H9 (cell line): ENCODE results near the gene YTHDC2. TPM values are rescaled to one million over a fixed set of nuclear protein-coding genes. Genes with fewer than 3 reads are reported as not detected.

Source experiments
- DNase-seq: peaks from one replicate; pipeline ENCODE4 v3.0.0-alpha.2; 2017
- H2AFZ ChIP-seq: one replicate; pipeline ENCODE4 v1.6.1; 2013; ENCODE audit warnings: mild to moderate bottlenecking, low read length, control low read depth, moderate library complexity
- H2AK5ac ChIP-seq: 2 replicates; pipeline ENCODE4 v1.6.1; 2013; ENCODE audit warnings: low read length, control low read depth, mixed read lengths; ENCODE audit not compliant: insufficient read length
- H2BK120ac ChIP-seq: one replicate; pipeline ENCODE4 v1.6.1; 2013; ENCODE audit warnings: low read depth, mild to moderate bottlenecking, low read length, control low read depth, inconsistent platforms; ENCODE audit not compliant: poor library complexity, severe bottlenecking
- H2BK12ac ChIP-seq: 2 replicates; pipeline ENCODE4 v1.6.1; 2013; ENCODE audit warnings: low read length, control low read depth, mixed read lengths, low read depth; ENCODE audit not compliant: insufficient read length
- H2BK15ac ChIP-seq: 2 replicates; pipeline ENCODE4 v1.6.1; 2013; ENCODE audit warnings: low read depth, low read length, control low read depth
- H2BK20ac ChIP-seq: one replicate; pipeline ENCODE4 v1.6.1; 2013; ENCODE audit warnings: low read depth, mild to moderate bottlenecking, low read length, control low read depth, inconsistent platforms; ENCODE audit not compliant: poor library complexity, severe bottlenecking
- H2BK5ac ChIP-seq: 2 replicates; pipeline ENCODE4 v1.6.1; 2013; ENCODE audit warnings: low read length, control low read depth, mixed read lengths; ENCODE audit not compliant: insufficient read length
- H3K14ac ChIP-seq: 2 replicates; pipeline ENCODE4 v1.6.1; 2013; ENCODE audit warnings: low read length, control low read depth; ENCODE audit not compliant: insufficient read depth
- H3K18ac ChIP-seq: 2 replicates; pipeline ENCODE4 v1.6.1; 2013; ENCODE audit warnings: low read depth, mild to moderate bottlenecking, mixed read lengths, low read length, control low read depth; ENCODE audit not compliant: insufficient read length
- H3K23ac ChIP-seq: 2 replicates; pipeline ENCODE4 v1.6.1; 2013; ENCODE audit warnings: low read length, control low read depth, mixed read lengths, low read depth; ENCODE audit not compliant: insufficient read length
- H3K23me2 ChIP-seq: 2 replicates; pipeline ENCODE4 v1.6.1; 2013; ENCODE audit warnings: low read depth, mild to moderate bottlenecking, mixed read lengths, low read length, control low read depth; ENCODE audit not compliant: insufficient read length, poor library complexity, severe bottlenecking
- H3K27ac ChIP-seq: 2 replicates; pipeline ENCODE4 v1.5.1; 2013; ENCODE audit warnings: low read length, control low read depth, mixed read lengths, low read depth; ENCODE audit not compliant: insufficient read length
- H3K27me3 ChIP-seq: 2 replicates; pipeline ENCODE4 v1.6.1; 2013; ENCODE audit warnings: low read length, control low read depth, inconsistent platforms; ENCODE audit not compliant: insufficient read depth
- H3K4ac ChIP-seq: 2 replicates; pipeline ENCODE4 v1.6.1; 2013; ENCODE audit warnings: low read depth, mild to moderate bottlenecking, control low read depth, inconsistent platforms, low read length, moderate library complexity
- H3K4me1 ChIP-seq: 2 replicates; pipeline ENCODE4 v1.6.1; 2013; ENCODE audit warnings: low read length, control low read depth, inconsistent platforms; ENCODE audit not compliant: insufficient read depth
- H3K4me2 ChIP-seq: 2 replicates; pipeline ENCODE4 v1.6.1; 2013; ENCODE audit warnings: low read length, control low read depth, mixed read lengths; ENCODE audit not compliant: insufficient read length, insufficient read depth
- H3K56ac ChIP-seq: 2 replicates; pipeline ENCODE4 v1.6.1; 2013; ENCODE audit warnings: low read depth, mild to moderate bottlenecking, mixed read lengths, low read length, control low read depth; ENCODE audit not compliant: insufficient read length
- H3K79me1 ChIP-seq: 2 replicates; pipeline ENCODE4 v1.6.1; 2013; ENCODE audit warnings: low read depth, mild to moderate bottlenecking, moderate library complexity, low read length, control low read depth, inconsistent platforms; ENCODE audit not compliant: insufficient read depth, poor library complexity, severe bottlenecking
- H3K79me2 ChIP-seq: 2 replicates; pipeline ENCODE4 v1.6.1; 2013; ENCODE audit warnings: low read length, control low read depth, inconsistent platforms; ENCODE audit not compliant: insufficient read depth
- H3K9ac ChIP-seq: 2 replicates; pipeline ENCODE4 v1.6.1; 2013; ENCODE audit warnings: low read length, control low read depth, mixed read lengths; ENCODE audit not compliant: insufficient read length; ENCODE audit errors: extremely low read depth
- H3K9me3 ChIP-seq: one replicate; pipeline ENCODE4 v1.6.1; 2013; ENCODE audit warnings: low read depth, low read length, inconsistent platforms; ENCODE audit not compliant: control insufficient read depth
- H3T11ph ChIP-seq: one replicate; pipeline ENCODE4 v1.6.1; 2013; ENCODE audit warnings: mild to moderate bottlenecking, low read length, control low read depth, inconsistent platforms
- H4K20me1 ChIP-seq: one replicate; pipeline ENCODE4 v1.6.1; 2013; ENCODE audit not compliant: control insufficient read depth, insufficient read length, insufficient read depth
- H4K5ac ChIP-seq: 2 replicates; pipeline ENCODE4 v1.6.1; 2013; ENCODE audit warnings: low read depth, mild to moderate bottlenecking, mixed read lengths, low read length, control low read depth; ENCODE audit not compliant: insufficient read length
- H4K8ac ChIP-seq: replicated peaks from 2 replicates; pipeline ENCODE4 v1.6.1; 2013; ENCODE audit warnings: low read length, control low read depth, mixed read lengths, low read depth; ENCODE audit not compliant: insufficient read length
- H4K91ac ChIP-seq: 2 replicates; pipeline ENCODE4 v1.6.1; 2013; ENCODE audit warnings: low read depth, mild to moderate bottlenecking, moderate library complexity, mixed read lengths, low read length, control low read depth; ENCODE audit not compliant: insufficient read length
- H3K27ac Mint-ChIP-seq, 3 experiments: 2 replicates in 2 of 3; 3 replicates in 1 of 3; pipeline ENCODE4 v1.8.0; 2020 to 2021; ENCODE audit warnings: mixed read lengths in 3 of 3, mild to moderate bottlenecking in 1 of 3, moderate library complexity in 1 of 3
- H3K27me3 Mint-ChIP-seq: 2 replicates; pipeline ENCODE4 v1.8.0; 2021; ENCODE audit warnings: low read depth, mild to moderate bottlenecking, moderate library complexity, mixed read lengths
- H3K36me3 Mint-ChIP-seq, 3 experiments: 2 replicates in 2 of 3; 3 replicates in 1 of 3; pipeline ENCODE4 v1.8.0; 2020 to 2021; ENCODE audit warnings: low read depth in 3 of 3, mixed read lengths in 3 of 3; ENCODE audit not compliant: insufficient read depth in 1 of 3
- H3K4me1 Mint-ChIP-seq, 2 experiments: 2 replicates each; pipeline ENCODE4 v1.8.0; 2020; ENCODE audit warnings: mixed read lengths in 2 of 2
- H3K4me3 Mint-ChIP-seq, 2 experiments: 2 replicates in 1 of 2; 3 replicates in 1 of 2; pipeline ENCODE4 v1.8.0; 2020 to 2021; ENCODE audit warnings: mild to moderate bottlenecking in 2 of 2, mixed read lengths in 2 of 2, moderate library complexity in 1 of 2
- H3K9me3 Mint-ChIP-seq, 2 experiments: 2 replicates in 1 of 2; 3 replicates in 1 of 2; pipeline ENCODE4 v1.8.0; 2020; ENCODE audit warnings: mild to moderate bottlenecking in 2 of 2, mixed read lengths in 2 of 2, moderate library complexity in 1 of 2
- CTCF ChIP-seq: fragments of 200-600 bp; sonication (generic); conservative IDR thresholded peaks from 3 replicates; pipeline ENCODE4 v1.8.0; 2021; ENCODE audit warnings: antibody characterized with exemption, mild to moderate bottlenecking
- WGBS: extraction: QIAGEN DNeasy Blood & Tissue Kit; methylation state at CpG from one replicate; pipeline ENCODE4 v1.1.7; 2013; ENCODE audit warnings: missing lambda C conversion rate, low lambda C conversion rate, mixed read lengths; ENCODE audit not compliant: insufficient read length; ENCODE audit errors: extremely low coverage; 5-methylcytosine and 5-hydroxymethylcytosine counted together
- total RNA-seq: library from RNA; stranded (reverse); gene quantifications from 2 replicates; pipeline ENCODE4 v1.2.1, GENCODE V29; 2021

YTHDC2 gene
- total RNA-seq, 1 experiment from 2014 or later: 22.5 TPM

GRCh38 chr5:113491022-113491421 is 22.5 kb upstream of the YTHDC2 start:
- no peak overlapping the region for H3K4ac ChIP-seq
- no peaks in the 10 kb centered on the region for H3K79me1 ChIP-seq
- H3K23ac ChIP-seq: no peak overlapping the region
- 0 out of 2 replicates have a peak, but pooled peaks cover 2% of the 10 kb centered on the region for H3K4me1 ChIP-seq
- Mint-ChIP-seq H3K27me3 (peaks cover 54% of the 10 kb centered on the region), H3K4me1 (peaks cover 7% of the 10 kb centered on the region in 2 experiments; a peak in 2 of 4 replicates), H3K9me3 (peaks cover 29 to 36% of the 10 kb centered on the region in 2 experiments), H3K27ac (no peak overlapping the region), H3K36me3 (peaks cover 16 to 28% (median 18%) of the 10 kb centered on the region in 3 experiments), H3K4me3 (no peak overlapping the region; a peak in 1 of 5 replicates)
- H3K27ac ChIP-seq: no peak overlapping the region
- no peak overlapping the region for H2BK5ac ChIP-seq
- no peak overlapping the region for H3K18ac ChIP-seq
- no peak overlapping the region for H3K4me2 ChIP-seq
- no peak overlapping the region for H4K8ac ChIP-seq
- no peak for DNase-seq
- no peak overlapping the region for H2AFZ ChIP-seq
- H4K5ac ChIP-seq: no peak overlapping the region
- TF ChIP-seq CTCF: no peak
- peaks cover 12% of the 10 kb centered on the region for H3K23me2 ChIP-seq
- no peak overlapping the region for H3K14ac ChIP-seq
- H2BK120ac ChIP-seq: no peak overlapping the region
- H2AK5ac ChIP-seq: no peak overlapping the region
- H2BK20ac ChIP-seq: no peak overlapping the region
- no peaks in the 10 kb centered on the region for H3K79me2 ChIP-seq
- H3T11ph ChIP-seq: no peak overlapping the region
- H3K9me3 ChIP-seq: peaks cover 13% of the 10 kb centered on the region
- no peak overlapping the region for H2BK15ac ChIP-seq
- H4K20me1 ChIP-seq: no peaks in the 10 kb centered on the region
- H3K9ac ChIP-seq: no peak overlapping the region
- WGBS: no CpG with 5 or more reads among the region's 2 CpGs
- no peak overlapping the region for H3K56ac ChIP-seq
- peaks cover 6% of the 10 kb centered on the region for H3K27me3 ChIP-seq
- no peak overlapping the region for H2BK12ac ChIP-seq
- H4K91ac ChIP-seq: no peak overlapping the region
